HepG2 (cell line): ENCODE measurements around the gene HS6ST1. TPM values are rescaled to one million over a fixed set of nuclear protein-coding genes. Genes with fewer than 3 reads are reported as not detected.
A peak's percentile ranks its signal among the peaks of the same experiment; 100 is the strongest.

ENCODE experiments used
- EEA1 ChIP-seq: sonication (generic); formaldehyde crosslinking; IDR thresholded peaks from 2 replicates; pipeline ENCODE4 v1.5.1; 2020; ENCODE audit warnings: mild to moderate bottlenecking, missing genetic modification reagents, borderline replicate concordance
- FOSL1 ChIP-seq: sonication (generic); formaldehyde crosslinking; IDR thresholded peaks from 2 replicates; pipeline ENCODE4 v1.9.0; 2021; ENCODE audit warnings: missing genetic modification reagents, borderline replicate concordance
- HNF4G ChIP-seq, 2 experiments: sonication (generic) in 1 of 2; formaldehyde crosslinking in 1 of 2; IDR thresholded peaks; 2 replicates each; pipeline versions ENCODE4 v1.4.0 to v1.6.1; 2011 to 2020; ENCODE audit warnings: borderline replicate concordance in 2 of 2, low read depth in 2 of 2, mild to moderate bottlenecking in 2 of 2, low read length in 1 of 2, missing genetic modification reagents in 1 of 2, moderate library complexity in 1 of 2
- HNRNPL ChIP-seq: fragments of 200-400 bp; formaldehyde crosslinking; IDR thresholded peaks from 2 replicates; pipeline ENCODE4 v1.6.1; 2017; ENCODE audit warnings: mild to moderate bottlenecking, low read depth, low read length
- JUN ChIP-seq: sonication (generic); formaldehyde crosslinking; IDR thresholded peaks from 2 replicates; pipeline ENCODE4 v1.4.0; 2020; ENCODE audit warnings: mild to moderate bottlenecking, missing genetic modification reagents
- NFE2L2 ChIP-seq: fragments of 150-350 bp; IDR thresholded peaks from 2 replicates; pipeline ENCODE4 v1.6.1; 2014; ENCODE audit warnings: low read length
- NFKB2 ChIP-seq: sonication (generic); formaldehyde crosslinking; IDR thresholded peaks from 2 replicates; pipeline ENCODE4 v1.4.0; 2020; ENCODE audit warnings: missing genetic modification reagents, borderline replicate concordance
- SNAI1 ChIP-seq: sonication (generic); formaldehyde crosslinking; IDR thresholded peaks from 2 replicates; pipeline ENCODE4 v1.5.0; 2020; ENCODE audit warnings: mild to moderate bottlenecking, missing genetic modification reagents, borderline replicate concordance
- ZBTB7A ChIP-seq: sonication (generic); formaldehyde crosslinking; IDR thresholded peaks from 2 replicates; pipeline ENCODE4 v1.8.0; 2022; ENCODE audit warnings: mild to moderate bottlenecking, missing genetic modification reagents
- ZFX ChIP-seq: sonication (generic); formaldehyde crosslinking; IDR thresholded peaks from 2 replicates; pipeline ENCODE4 v1.4.0; 2020; ENCODE audit warnings: mild to moderate bottlenecking, low read depth, missing genetic modification reagents, moderate library complexity
- ZFYVE20 ChIP-seq: sonication (generic); formaldehyde crosslinking; IDR thresholded peaks from 2 replicates; pipeline ENCODE4 v1.8.0; 2023; ENCODE audit warnings: low read depth, mild to moderate bottlenecking, moderate library complexity, missing genetic modification reagents, borderline replicate concordance
- ZNF256 ChIP-seq: sonication (generic); formaldehyde crosslinking; conservative IDR thresholded peaks from 2 replicates; pipeline ENCODE4 v1.4.0; 2020; ENCODE audit warnings: missing genetic modification reagents
- ZSCAN22 ChIP-seq: sonication (generic); formaldehyde crosslinking; IDR thresholded peaks from 2 replicates; pipeline ENCODE4 v1.4.0; 2020; ENCODE audit warnings: mild to moderate bottlenecking, missing genetic modification reagents
- polyA plus RNA-seq, 8 experiments: library from polyadenylated mRNA; depleted of rRNA in 3 of 8; stranded (reverse) in 7 of 8; unstranded in 1 of 8; fragments of >200 nt; fragmentation: Illumina TruSeq in 4 of 8; extraction: Trizol in 4 of 8; gene quantifications; 2 replicates each; pipeline versions ENCODE4 v1.2.1 to v1.2.3, GENCODE V29; 2011 to 2016; ENCODE audit warnings: low read depth in 4 of 8, missing spikeins in 1 of 8, mixed read lengths in 1 of 8; ENCODE audit not compliant: insufficient read depth in 1 of 8
- total RNA-seq, 5 experiments: library from RNA; depleted of rRNA; stranded (reverse); fragments of >200 nt; fragmentation: Illumina TruSeq; extraction: Trizol; gene quantifications; 2 replicates each; pipeline ENCODE4 v1.2.3, GENCODE V29; 2016; ENCODE audit warnings: low read depth in 1 of 5
- TF ChIP-seq, protein P1 (sequence below): sonication (generic); formaldehyde crosslinking; IDR thresholded peaks from 2 replicates; pipeline ENCODE4 v1.4.0; 2020; ENCODE audit warnings: missing genetic modification reagents
- TF ChIP-seq, protein P2 (sequence below): sonication (generic); formaldehyde crosslinking; IDR thresholded peaks from 2 replicates; pipeline ENCODE4 v1.4.0; 2020; ENCODE audit warnings: mild to moderate bottlenecking, missing genetic modification reagents
- TF ChIP-seq, protein P3 (sequence below): sonication (generic); formaldehyde crosslinking; IDR thresholded peaks from 2 replicates; pipeline ENCODE4 v1.4.0; 2020; ENCODE audit warnings: missing genetic modification reagents

The HS6ST1 gene
- total and polyA plus RNA-seq, 2 of the 13 experiments (the other 11 are each of a cell fraction or from before 2014, with no cell fraction given), result 34.5 to 84.6 TPM

DNA sequence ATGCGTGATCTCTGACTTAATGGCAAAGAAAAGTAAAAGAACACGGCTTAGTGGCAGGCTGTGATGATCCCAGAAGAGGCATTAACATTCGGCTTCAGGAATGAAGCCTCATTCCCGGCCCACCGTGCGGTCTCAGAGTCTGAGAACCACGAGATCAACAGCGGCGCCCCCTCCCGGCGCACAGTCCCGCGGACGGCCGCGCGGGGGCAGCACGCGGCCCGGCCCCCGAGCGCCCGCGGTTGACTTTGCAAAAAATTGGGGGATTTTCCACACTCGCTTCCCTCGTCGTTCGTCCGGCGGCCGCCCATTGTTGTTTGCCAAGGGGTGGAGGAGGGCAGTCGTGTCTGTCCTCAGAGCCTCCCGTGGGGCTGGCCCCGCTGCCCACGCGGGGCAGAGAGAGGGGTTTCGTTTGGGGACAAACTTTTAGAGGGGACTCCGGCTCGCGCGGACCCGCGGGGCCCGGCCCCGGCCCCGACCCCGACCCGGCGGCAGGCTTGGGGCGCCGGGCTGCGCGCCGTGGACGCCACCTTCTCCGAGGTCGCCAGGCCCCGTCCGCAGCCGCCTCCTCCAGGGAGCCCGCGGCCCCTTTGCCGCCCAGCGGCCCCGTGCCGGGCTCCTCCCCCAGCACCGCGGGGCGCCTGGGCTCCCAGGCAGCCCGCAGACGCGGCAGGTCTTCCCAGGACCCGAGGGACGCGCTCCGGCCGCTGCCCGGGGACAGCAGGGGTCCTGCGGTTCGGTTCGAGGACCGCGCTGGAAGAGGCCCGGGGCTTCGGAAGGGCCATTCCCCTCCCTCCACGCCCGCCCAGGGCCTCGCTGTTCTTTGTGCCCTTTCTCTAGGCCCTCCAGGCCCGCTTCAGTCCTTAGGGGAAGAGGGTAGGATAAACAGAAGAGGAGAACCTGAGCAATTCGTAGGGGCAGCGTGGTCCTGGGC lies 3.4 kb upstream of the HS6ST1 start (continued):
- TF ChIP-seq, protein P1, sequence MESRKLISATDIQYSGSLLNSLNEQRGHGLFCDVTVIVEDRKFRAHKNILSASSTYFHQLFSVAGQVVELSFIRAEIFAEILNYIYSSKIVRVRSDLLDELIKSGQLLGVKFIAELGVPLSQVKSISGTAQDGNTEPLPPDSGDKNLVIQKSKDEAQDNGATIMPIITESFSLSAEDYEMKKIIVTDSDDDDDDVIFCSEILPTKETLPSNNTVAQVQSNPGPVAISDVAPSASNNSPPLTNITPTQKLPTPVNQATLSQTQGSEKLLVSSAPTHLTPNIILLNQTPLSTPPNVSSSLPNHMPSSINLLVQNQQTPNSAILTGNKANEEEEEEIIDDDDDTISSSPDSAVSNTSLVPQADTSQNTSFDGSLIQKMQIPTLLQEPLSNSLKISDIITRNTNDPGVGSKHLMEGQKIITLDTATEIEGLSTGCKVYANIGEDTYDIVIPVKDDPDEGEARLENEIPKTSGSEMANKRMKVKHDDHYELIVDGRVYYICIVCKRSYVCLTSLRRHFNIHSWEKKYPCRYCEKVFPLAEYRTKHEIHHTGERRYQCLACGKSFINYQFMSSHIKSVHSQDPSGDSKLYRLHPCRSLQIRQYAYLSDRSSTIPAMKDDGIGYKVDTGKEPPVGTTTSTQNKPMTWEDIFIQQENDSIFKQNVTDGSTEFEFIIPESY (CRISPR knock-in tag), result peak; percentile 53
- TF ChIP-seq NFE2L2 (peak; percentile 19; the same call in 1 of the 2 replicates), SNAI1 (CRISPR knock-in tag) (no peak; the same call in 1 of the 2 replicates), ZFX (CRISPR knock-in tag) (peak; percentile 76), NFKB2 (CRISPR knock-in tag) (peak; percentile 76; the same call in 1 of the 2 replicates), EEA1 (CRISPR knock-in tag) (no peak), ZBTB7A (CRISPR knock-in tag) (peak; percentile 73; the same call in 1 of the 2 replicates), ZNF256 (CRISPR knock-in tag) (no peak), FOSL1 (CRISPR knock-in tag) (no peak), HNRNPL (peak; percentile 54; the same call in 1 of the 2 replicates), HNF4G (IDR thresholded peaks at IDR 0.05; ENCODE audit: borderline replicate concordance, low read depth, low read length) (peak; percentile 70; the same call in 1 of the 2 replicates), HNF4G (CRISPR knock-in tag; IDR thresholded peaks at IDR 0.05; ENCODE audit: borderline replicate concordance, low read depth) (no peak; the same call in 1 of the 2 replicates), JUN (CRISPR knock-in tag) (no peak), ZSCAN22 (CRISPR knock-in tag) (peak; percentile 37; the same call in 1 of the 2 replicates), ZFYVE20 (CRISPR knock-in tag) (no peak; the same call in 1 of the 2 replicates)
- TF ChIP-seq, protein P2, sequence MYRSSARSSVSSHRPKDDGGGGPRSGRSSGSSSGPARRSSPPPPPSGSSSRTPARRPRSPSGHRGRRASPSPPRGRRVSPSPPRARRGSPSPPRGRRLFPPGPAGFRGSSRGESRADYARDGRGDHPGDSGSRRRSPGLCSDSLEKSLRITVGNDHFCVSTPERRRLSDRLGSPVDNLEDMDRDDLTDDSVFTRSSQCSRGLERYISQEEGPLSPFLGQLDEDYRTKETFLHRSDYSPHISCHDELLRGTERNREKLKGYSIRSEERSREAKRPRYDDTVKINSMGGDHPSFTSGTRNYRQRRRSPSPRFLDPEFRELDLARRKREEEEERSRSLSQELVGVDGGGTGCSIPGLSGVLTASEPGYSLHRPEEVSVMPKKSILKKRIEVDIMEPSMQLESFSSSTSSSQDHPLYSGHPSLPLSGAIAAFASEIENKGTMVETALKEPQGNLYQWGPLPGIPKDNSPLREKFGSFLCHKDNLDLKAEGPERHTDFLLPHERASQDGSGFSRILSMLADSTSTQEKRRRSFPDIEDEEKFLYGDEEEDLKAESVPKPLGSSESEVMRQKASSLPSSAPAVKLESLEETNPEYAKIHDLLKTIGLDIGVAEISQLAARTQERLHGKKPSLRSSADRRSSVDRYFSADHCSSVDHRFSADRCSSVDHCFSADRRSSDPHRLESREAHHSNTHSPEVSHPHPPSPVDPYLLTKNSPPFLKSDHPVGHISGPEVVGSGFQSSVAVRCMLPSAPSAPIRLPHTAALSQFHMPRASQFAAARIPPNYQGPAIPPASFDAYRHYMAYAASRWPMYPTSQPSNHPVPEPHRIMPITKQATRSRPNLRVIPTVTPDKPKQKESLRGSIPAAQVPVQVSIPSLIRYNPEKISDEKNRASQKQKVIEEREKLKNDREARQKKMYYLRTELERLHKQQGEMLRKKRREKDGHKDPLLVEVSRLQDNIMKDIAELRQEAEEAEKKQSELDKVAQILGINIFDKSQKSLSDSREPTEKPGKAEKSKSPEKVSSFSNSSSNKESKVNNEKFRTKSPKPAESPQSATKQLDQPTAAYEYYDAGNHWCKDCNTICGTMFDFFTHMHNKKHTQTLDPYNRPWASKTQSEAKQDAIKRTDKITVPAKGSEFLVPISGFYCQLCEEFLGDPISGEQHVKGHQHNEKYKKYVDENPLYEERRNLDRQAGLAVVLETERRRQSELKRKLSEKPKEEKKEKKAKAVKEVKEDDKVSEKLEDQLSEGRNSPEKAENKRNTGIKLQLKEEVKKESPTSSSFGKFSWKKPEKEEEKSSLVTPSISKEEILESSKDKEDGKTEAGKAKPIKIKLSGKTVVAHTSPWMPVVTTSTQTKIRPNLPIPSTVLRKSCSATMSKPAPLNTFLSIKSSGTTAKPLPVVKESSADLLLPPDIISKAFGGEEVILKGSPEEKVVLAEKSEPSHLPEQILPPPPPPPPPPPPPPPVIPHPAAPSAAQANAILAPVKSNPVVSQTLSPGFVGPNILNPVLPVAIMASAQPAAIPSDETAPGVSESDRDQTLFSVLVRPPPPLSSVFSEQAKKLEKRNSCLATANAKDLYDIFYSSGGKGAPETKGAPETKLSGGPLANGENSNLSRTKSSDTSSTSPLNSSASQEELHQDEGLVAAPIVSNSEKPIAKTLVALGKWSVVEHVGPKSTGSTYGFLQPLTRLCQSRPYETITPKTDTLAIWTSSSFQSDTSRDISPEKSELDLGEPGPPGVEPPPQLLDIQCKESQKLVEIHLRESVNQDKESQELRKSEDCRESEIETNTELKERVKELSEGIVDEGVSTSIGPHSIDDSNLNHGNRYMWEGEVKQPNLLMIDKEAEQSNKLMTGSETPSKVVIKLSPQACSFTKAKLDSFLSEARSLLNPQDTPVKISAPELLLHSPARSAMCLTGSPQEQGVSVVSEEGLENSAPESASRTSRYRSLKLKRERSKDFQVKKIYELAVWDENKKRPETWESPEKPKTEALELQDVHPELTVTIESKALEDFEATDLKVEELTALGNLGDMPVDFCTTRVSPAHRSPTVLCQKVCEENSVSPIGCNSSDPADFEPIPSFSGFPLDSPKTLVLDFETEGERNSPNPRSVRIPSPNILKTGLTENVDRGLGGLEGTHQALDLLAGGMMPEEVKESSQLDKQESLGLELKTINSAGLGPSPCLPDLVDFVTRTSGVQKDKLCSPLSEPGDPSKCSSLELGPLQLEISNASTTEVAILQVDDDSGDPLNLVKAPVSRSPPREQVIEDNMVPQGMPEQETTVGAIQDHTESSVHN, result no peak
- TF ChIP-seq, protein P3, sequence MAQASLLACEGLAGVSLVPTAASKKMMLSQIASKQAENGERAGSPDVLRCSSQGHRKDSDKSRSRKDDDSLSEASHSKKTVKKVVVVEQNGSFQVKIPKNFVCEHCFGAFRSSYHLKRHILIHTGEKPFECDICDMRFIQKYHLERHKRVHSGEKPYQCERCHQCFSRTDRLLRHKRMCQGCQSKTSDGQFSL, result no peak
